22Rv1 (cell line): ENCODE measurements around the gene BAHCC1.

ENCODE experiments used
- H3K27ac ChIP-seq: fragments of 450-650 bp; 2 replicates; pipeline ENCODE4 v1.5.1; 2017
- ZFX ChIP-seq: fragments of 450-650 bp; IDR thresholded peaks from 2 replicates; pipeline ENCODE4 v1.6.1; 2017; ENCODE audit warnings: antibody characterized with exemption, borderline replicate concordance
- TF ChIP-seq, protein P1 (sequence below): fragments of 450-650 bp; IDR thresholded peaks from 2 replicates; pipeline ENCODE4 v1.5.1; 2017; ENCODE audit warnings: mild to moderate bottlenecking

The BAHCC1 gene

DNA sequence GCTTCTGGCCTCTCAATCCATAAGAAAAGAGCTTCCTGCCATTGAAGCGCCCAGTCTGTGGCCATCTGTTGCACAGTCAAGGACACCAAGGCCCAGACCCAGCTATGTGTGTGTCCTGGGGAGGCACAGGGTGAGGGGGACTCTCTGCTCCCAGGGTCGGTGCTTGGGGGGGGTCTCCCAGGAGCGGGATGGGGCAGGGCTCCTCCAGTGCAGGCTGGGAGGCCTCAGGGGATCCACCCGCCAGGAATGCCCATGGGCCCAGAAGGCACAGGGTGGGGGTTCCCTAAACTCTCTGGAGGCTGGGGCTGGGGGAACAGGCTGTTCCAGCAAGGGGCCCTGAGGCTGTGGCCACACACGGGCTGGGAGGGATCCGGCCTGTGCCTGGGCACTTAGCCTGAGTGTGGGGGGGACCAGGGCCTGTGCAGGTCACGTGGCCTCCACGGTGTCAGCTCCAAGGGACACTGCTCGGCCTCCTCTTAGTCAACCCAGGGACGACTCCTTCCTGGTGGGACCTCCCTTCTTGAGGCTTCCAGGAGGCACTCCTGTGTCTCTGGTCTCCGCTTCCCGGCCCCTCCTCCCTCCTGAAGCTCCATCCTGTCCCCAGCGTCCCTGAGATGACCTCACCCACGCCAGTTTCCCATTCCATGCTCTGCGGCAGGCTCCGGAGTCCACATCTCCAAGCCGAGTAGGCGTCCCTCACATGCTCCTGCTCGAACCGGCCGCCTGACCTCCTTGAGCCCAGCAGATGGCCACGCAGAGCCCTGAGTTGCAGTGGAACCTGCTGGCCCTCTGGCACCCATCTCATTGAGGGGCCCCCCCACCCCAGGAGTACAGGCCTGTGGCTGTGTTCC lies 23.1 kb upstream of the BAHCC1 start:
- TF ChIP-seq, protein P1, sequence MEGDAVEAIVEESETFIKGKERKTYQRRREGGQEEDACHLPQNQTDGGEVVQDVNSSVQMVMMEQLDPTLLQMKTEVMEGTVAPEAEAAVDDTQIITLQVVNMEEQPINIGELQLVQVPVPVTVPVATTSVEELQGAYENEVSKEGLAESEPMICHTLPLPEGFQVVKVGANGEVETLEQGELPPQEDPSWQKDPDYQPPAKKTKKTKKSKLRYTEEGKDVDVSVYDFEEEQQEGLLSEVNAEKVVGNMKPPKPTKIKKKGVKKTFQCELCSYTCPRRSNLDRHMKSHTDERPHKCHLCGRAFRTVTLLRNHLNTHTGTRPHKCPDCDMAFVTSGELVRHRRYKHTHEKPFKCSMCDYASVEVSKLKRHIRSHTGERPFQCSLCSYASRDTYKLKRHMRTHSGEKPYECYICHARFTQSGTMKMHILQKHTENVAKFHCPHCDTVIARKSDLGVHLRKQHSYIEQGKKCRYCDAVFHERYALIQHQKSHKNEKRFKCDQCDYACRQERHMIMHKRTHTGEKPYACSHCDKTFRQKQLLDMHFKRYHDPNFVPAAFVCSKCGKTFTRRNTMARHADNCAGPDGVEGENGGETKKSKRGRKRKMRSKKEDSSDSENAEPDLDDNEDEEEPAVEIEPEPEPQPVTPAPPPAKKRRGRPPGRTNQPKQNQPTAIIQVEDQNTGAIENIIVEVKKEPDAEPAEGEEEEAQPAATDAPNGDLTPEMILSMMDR = peak; percentile 43
- TF ChIP-seq ZFX = no peak
- no peak overlapping the region for H3K27ac ChIP-seq

DNA sequence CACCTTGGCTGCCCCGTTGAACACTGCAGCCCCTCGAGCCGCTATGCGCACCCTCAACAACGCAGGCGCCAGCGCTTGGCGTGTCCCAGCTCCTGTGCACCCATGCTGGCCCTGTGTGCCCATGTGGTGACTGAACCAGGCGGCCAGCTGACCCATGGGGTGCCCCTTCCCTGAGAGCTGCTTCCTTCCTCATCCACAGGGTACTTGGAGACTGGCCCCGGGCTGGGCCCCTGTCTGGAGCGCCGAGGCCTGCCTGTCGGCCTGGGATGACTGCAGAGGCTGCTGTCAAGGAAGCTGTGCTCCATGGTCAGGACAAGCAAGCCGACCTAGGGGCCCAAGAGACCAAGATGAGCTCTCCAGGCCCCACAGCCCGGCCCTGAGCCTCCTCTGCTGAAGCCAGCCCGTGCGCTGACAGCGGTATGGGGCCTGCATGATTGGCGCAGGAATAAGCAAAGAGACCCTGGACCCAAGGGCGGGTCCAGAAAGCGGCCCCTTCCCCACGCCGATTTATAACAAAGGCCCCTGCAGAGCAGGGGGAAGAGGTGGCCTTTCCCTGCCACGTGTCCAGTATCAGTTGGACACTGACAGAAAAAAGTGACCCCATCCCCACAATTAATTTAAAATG lies 21.6 kb upstream of the BAHCC1 start:
- no peak overlapping the region for H3K27ac ChIP-seq
- no peak for TF ChIP-seq ZFX
- TF ChIP-seq, protein P1 = no peak

DNA sequence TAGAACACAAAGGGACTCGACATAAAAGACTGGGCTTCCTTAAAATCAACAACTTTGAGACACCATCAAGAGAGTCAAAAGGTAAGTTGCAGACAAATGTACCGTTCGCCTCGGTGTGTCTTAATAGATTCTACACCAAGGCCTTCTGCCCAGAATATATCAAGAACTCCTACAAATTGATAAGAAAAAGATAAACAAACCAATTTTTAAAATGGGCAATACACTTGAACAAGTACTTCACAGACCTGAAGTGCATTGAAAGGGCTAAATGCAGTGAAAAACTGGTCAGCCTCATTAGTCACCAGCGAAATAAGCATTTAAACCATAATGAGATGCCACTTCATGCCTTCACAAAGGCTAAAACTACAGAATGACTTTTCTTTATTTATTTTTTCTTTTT lies 20.4 kb upstream of the BAHCC1 start:
- H3K27ac ChIP-seq = no peak overlapping the region
- TF ChIP-seq, protein P1 = no peak
- TF ChIP-seq ZFX = no peak

DNA sequence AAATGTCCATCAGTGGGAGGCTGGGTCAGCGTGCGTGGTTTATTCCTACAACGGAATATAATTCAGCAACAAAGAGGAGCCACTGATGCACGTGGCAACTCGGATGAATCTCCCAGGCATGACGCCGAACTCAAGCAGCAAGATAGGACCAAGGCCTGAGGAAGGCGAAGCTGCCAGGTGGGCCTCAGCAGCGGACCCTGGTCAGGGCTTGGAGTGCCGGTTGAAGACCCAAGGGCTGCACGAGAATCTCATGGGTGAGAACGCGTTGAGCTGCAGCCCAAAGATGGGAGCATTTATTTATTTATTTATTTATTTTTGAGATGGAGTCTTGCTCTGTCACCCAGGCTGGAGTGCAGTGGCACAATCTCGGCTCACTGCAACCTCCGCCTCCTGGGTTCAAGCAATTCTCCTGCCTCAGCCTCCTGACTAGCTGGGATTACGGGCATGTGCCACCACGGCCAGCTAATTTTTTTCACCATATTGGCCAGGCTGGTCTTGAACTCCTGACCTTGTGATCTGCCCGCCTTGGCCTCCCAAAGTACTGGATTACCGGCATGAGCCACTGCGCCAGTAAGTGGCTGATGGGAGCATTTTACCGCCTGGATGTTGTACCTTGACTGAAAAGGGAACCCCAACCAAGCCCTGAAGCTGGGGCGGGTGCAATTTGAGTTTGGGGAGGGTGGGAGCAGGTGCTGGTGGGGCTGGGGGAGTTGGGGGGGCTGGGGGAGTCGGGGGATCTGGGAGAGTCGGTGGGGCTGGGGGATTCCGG lies 18.1 kb upstream of the BAHCC1 start:
- TF ChIP-seq, protein P1 = no peak
- TF ChIP-seq ZFX = no peak
- no peak overlapping the region for H3K27ac ChIP-seq

DNA sequence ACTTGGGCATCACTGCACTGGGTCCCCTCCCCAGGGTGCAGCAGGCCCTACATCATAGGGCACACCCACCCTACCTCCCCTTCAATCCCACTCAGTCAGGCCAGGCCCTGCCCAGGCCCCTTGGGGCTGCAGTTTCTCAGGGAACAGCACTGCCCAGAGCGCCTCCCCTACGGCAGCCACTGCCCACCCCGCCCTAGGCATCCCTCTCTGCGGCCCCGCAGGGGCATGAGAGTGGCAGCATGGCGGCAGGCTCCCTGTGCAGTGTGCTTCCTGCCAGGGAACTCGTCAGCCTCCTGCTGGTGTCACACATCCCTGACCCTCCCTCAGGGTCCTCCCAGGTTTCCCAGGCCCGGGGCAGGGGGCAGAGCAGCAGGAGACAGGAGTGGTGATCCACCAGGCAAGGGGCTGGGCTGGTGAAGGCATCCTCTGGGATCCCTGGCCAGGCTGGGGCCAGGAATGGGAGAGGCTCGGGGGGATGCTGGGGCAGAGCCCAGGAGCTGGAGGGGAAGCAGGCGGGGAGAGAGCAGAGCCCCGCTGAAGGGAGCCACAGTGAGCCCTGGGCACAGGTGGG lies 16.2 kb upstream of the BAHCC1 start:
- TF ChIP-seq ZFX = no peak
- TF ChIP-seq, protein P1 = no peak

DNA sequence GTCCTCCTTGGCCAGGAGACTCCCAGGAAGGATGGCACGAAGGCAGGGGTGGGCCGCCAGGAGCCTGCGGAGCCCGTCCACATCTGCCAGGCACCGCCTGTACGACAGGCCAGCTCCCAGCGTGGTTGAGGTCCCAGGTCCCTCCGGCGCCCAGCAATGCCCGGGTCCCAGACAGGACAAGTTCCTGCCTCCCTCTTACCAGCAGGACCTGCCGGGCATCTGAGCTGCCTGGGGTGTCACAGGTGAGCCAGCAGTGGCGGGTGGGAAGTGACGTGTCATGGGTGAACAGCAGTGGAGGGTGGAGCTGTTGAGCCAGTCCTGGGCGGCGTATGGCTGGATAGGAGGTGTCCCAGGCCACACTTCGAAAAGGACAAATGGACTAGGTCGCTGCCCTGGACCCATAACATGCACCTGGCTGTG lies 15.7 kb upstream of the BAHCC1 start:
- no peak for TF ChIP-seq ZFX
- TF ChIP-seq, protein P1 = no peak
- H3K27ac ChIP-seq = peak overlapping the region; percentile 95

More for the DNA sequence above, 16.2 kb upstream of the BAHCC1 start:
- H3K27ac ChIP-seq = peak overlapping the region; percentile 95
